GM10248 (cell line): ENCODE measurements around the gene GAREM2.

Source experiments
- CTCF ChIA-PET: fragments of 300-600 bp; sonication (Branson Sonifier 250); formaldehyde crosslinking; extraction: SDS; loops from one replicate; lab custom pipeline; 2021; ENCODE audit warnings: antibody characterized with exemption; lab: Yijun Ruan, JAX
- POLR2A ChIA-PET: fragments of 350-650 bp; sonication (Branson Sonifier 250); formaldehyde crosslinking; extraction: SDS; loops from one replicate; lab custom pipeline; 2020; ENCODE audit warnings: antibody characterized with exemption; lab: Yijun Ruan, JAX
- DNase-seq: peaks from one replicate; pipeline ENCODE4 v3.0.0; 2012; ENCODE audit errors: extremely low spot score
- CTCF ChIP-seq: IDR thresholded peaks from 2 replicates; pipeline ENCODE4 v1.5.1; 2012; ENCODE audit warnings: mild to moderate bottlenecking, low read depth; ENCODE audit errors: extremely low read depth, missing control alignments, control extremely low read depth

GAREM2 gene

GRCh38 chr2:26189123-26189522 is 16.2 kb downstream of the GAREM2 start:
- ChIA-PET CTCF (interaction anchor here (0.8 to 1.4 kb wide), 5 partner anchors 10 to 198 kb away, joined by 3 to 5 read pairs (median 3); no protein-coding TSS in a partner anchor), POLR2A (no interaction called here)

GRCh38 chr2:26189751-26190150 is 16.9 kb downstream of the GAREM2 start:
- ChIA-PET CTCF (interaction anchor here (0.8 to 1.4 kb wide), 2 partner anchors 32 to 88 kb away, joined by 3 read pairs; no protein-coding TSS in a partner anchor), POLR2A (no interaction called here)
- no peak for TF ChIP-seq CTCF
- DNase-seq = no peak

More at GRCh38 chr2:26189123-26189522, 16.2 kb downstream of the GAREM2 start:
- no peak for DNase-seq
- TF ChIP-seq CTCF = no peak

- ChIA-PET POLR2A (no interaction called here), CTCF (no interaction called here)
- TF ChIP-seq CTCF = no peak
- no peak for DNase-seq
These were observed 17.5 kb downstream of the GAREM2 start for GRCh38 chr2:26190369-26190768.

- TF ChIP-seq CTCF = no peak
- no peak for DNase-seq
- CTCF ChIA-PET = no interaction called here
- POLR2A ChIA-PET = no interaction called here
These were observed 18.6 kb downstream of the GAREM2 start for GRCh38 chr2:26191316-26192159.

- POLR2A ChIA-PET = no interaction called here
- CTCF ChIA-PET = interaction anchor here (1.8 to 4.0 kb wide), 2 partner anchors 9 to 12 kb away, joined by 4 to 21 read pairs; no protein-coding TSS in a partner anchor
These were observed 20.8 kb downstream of the GAREM2 start for GRCh38 chr2:26193578-26194231.

More at GRCh38 chr2:26193578-26194231, 20.8 kb downstream of the GAREM2 start:
- TF ChIP-seq CTCF = no peak
- no peak for DNase-seq
